GM19023 (cell line): ENCODE data around the gene MEF2B.
"Not testable (repeated sequence)": the region's sequence is repeated elsewhere in the genome, so short reads cannot be mapped to it uniquely, and the experiment has no call there.

ENCODE experiments used
- ATAC-seq: cut with Tn5 transposase; IDR thresholded peaks from one replicate; pipeline ENCODE4 v1.9.1; 2021; ENCODE audit warnings: mild to moderate bottlenecking, moderate library complexity; ENCODE audit not compliant: unreplicated experiment

The MEF2B gene

GRCh38 chr19:19132912-19133311 lies 37.2 kb downstream of the MEF2B start:
- ATAC-seq = no peak

- no peak for ATAC-seq
Measured at GRCh38 chr19:19131989-19132388, 38.1 kb downstream of the MEF2B start.

GRCh38 chr19:19126102-19126501 lies 44.0 kb downstream of the MEF2B start:
- ATAC-seq = no peak

GRCh38 chr19:19123386-19123785 lies 46.7 kb downstream of the MEF2B start:
- ATAC-seq = no peak

- ATAC-seq = no peak
Measured at GRCh38 chr19:19122902-19123301, 47.2 kb downstream of the MEF2B start.

GRCh38 chr19:19121371-19121770 lies 48.7 kb downstream of the MEF2B start:
- no peak for ATAC-seq

GRCh38 chr19:19120308-19121231 lies 49.5 kb downstream of the MEF2B start:
- no peak for ATAC-seq

GRCh38 chr19:19119325-19120237 lies 50.5 kb downstream of the MEF2B start:
- ATAC-seq = no peak

- no peak for ATAC-seq
Measured at GRCh38 chr19:19115954-19116353, 54.1 kb downstream of the MEF2B start.

- no peak for ATAC-seq
Measured at GRCh38 chr19:19113040-19113626, 56.9 kb downstream of the MEF2B start.

GRCh38 chr19:19111967-19112580 lies 58.0 kb downstream of the MEF2B start:
- ATAC-seq = no peak

GRCh38 chr19:19111136-19111835 lies 58.8 kb downstream of the MEF2B start:
- ATAC-seq = no peak

- no peak for ATAC-seq
Measured at GRCh38 chr19:19110410-19111135, 59.5 kb downstream of the MEF2B start.

- ATAC-seq = no peak
Measured at GRCh38 chr19:19109601-19110000, 60.5 kb downstream of the MEF2B start.

- no peak for ATAC-seq
Measured at GRCh38 chr19:19107654-19108053, 62.4 kb downstream of the MEF2B start.

GRCh38 chr19:19106938-19107337 lies 63.1 kb downstream of the MEF2B start:
- ATAC-seq = not testable (repeated sequence)

GRCh38 chr19:19106056-19106551 lies 64.0 kb downstream of the MEF2B start:
- ATAC-seq = no peak

- ATAC-seq = no peak
Measured at GRCh38 chr19:19105365-19106055, 64.6 kb downstream of the MEF2B start.

- ATAC-seq = no peak
Measured at GRCh38 chr19:19103167-19103566, 66.9 kb downstream of the MEF2B start.
